Transverse colon (tissue), 4 donors: ENCODE results near the gene SLC9B1. TPM values are rescaled to one million over a fixed set of nuclear protein-coding genes. Genes with fewer than 3 reads are reported as not detected.

Experiments used
- DNase-seq: peaks from one replicate; pipeline ENCODE4 v3.0.0-alpha.2; 2019
- H3K27ac ChIP-seq, 4 donors: fragments of 200-600 bp; sonication (generic); 2 replicates each; pipeline ENCODE4 v1.5.1; 2016 to 2018; ENCODE audit warnings: inconsistent platforms in 4 of 4
- H3K27me3 ChIP-seq: fragments of 200-600 bp; sonication (generic); 2 replicates; pipeline ENCODE4 v1.5.1; 2017; ENCODE audit warnings: inconsistent platforms
- H3K36me3 ChIP-seq, 4 donors: fragments of 200-600 bp; sonication (generic); 2 replicates each; pipeline ENCODE4 v1.5.1; 2017 to 2019; ENCODE audit warnings: inconsistent platforms in 4 of 4
- H3K4me1 ChIP-seq, 4 donors: fragments of 200-600 bp; sonication (generic); 2 replicates each; pipeline ENCODE4 v1.5.1; 2017 to 2020; ENCODE audit warnings: inconsistent platforms in 4 of 4
- H3K4me3 ChIP-seq, 4 donors: fragments of 200-600 bp; sonication (generic); 1 replicate in 1 of 4; 2 replicates in 3 of 4; pipeline versions ENCODE4 v1.5.1 to v1.6.1; 2017 to 2019; ENCODE audit warnings: inconsistent platforms in 4 of 4
- H3K9me3 ChIP-seq, 2 donors: fragments of 200-600 bp; sonication (generic); 2 replicates each; pipeline ENCODE4 v1.5.1; 2017 to 2019; ENCODE audit warnings: inconsistent platforms in 2 of 2
- EP300 ChIP-seq: sonication (generic); formaldehyde crosslinking; IDR thresholded peaks from one replicate; pipeline ENCODE4 v1.6.1; 2017; ENCODE audit warnings: antibody characterized with exemption, low read depth
- POLR2A ChIP-seq: fragments of 450-650 bp; IDR thresholded peaks from one replicate; pipeline ENCODE4 v1.6.1; 2016; ENCODE audit warnings: antibody characterized with exemption, mild to moderate bottlenecking, moderate library complexity
- POLR2AphosphoS5 ChIP-seq, 3 donors: sonication (generic); formaldehyde crosslinking; IDR thresholded peaks; one replicate each; pipeline ENCODE4 v1.6.1; 2016; ENCODE audit warnings: antibody characterized with exemption in 3 of 3
- WGBS, 2 donors: methylation state at CpG; one replicate each; pipeline ENCODE4 v1.1.5; 2018; ENCODE audit warnings: low coverage in 1 of 2; 5-methylcytosine and 5-hydroxymethylcytosine counted together
- in situ Hi-C, 4 donors: fragments of 200-750 bp; cut with MboI; loops; one replicate each; pipeline versions ENCODE4 v1.15.0 to v1.15.1; 2017; ENCODE audit warnings: low sequenced_read_pairs in 3 of 4, low pct_ligation_motif_present in 1 of 4, low pct_unique_long_range_greater_than_20kb in 1 of 4
- intact Hi-C: fragments of 100-400 bp; cut with DNase I; formaldehyde crosslinking; loops from one replicate; pipeline ENCODE4 v1.15.1; 2023; ENCODE audit warnings: low total_unique reads
- total RNA-seq, 4 donors: library from RNA; depleted of rRNA; stranded (reverse); fragments of >200 nt; gene quantifications; one replicate each; pipeline ENCODE4 v1.1.0, GENCODE V29; 2016
- TF ChIP-seq, protein P1 (sequence below), 5 experiments: fragments of 200-600 bp in 3 of 5; fragments of 450-650 bp in 2 of 5; sonication (generic) in 3 of 5; IDR thresholded peaks; 1 replicate in 2 of 5; 2 replicates in 3 of 5; pipeline ENCODE4 v1.5.1; 2016 to 2017; ENCODE audit warnings: antibody characterized with exemption in 5 of 5, inconsistent platforms in 3 of 5, mild to moderate bottlenecking in 2 of 5, moderate library complexity in 1 of 5

SLC9B1 gene
- total RNA-seq, 4 donors from 2014 or later = 0.41 to 0.79 TPM; not detected in 2

- WGBS, 2 donors = 91% methylated on average over 3 of the region's 3 CpGs; no CpG with 5 or more reads in 1 of the 2 donors
- Histone ChIP-seq H3K27ac (no peak overlapping the region), H3K4me1 (no peaks in the 10 kb centered on the region), H3K9me3 (no peaks in the 10 kb centered on the region), H3K36me3 (no peaks in the 10 kb centered on the region), H3K4me3 (no peak overlapping the region), H3K27me3 (no peaks in the 10 kb centered on the region)
- intact Hi-C loops = no loop called here
- in situ Hi-C loops = no loop called here
- TF ChIP-seq POLR2AphosphoS5 (IDR thresholded peaks at IDR 0.05) (no peak), EP300 (no peak), POLR2A (no peak)
- TF ChIP-seq, protein P1, sequence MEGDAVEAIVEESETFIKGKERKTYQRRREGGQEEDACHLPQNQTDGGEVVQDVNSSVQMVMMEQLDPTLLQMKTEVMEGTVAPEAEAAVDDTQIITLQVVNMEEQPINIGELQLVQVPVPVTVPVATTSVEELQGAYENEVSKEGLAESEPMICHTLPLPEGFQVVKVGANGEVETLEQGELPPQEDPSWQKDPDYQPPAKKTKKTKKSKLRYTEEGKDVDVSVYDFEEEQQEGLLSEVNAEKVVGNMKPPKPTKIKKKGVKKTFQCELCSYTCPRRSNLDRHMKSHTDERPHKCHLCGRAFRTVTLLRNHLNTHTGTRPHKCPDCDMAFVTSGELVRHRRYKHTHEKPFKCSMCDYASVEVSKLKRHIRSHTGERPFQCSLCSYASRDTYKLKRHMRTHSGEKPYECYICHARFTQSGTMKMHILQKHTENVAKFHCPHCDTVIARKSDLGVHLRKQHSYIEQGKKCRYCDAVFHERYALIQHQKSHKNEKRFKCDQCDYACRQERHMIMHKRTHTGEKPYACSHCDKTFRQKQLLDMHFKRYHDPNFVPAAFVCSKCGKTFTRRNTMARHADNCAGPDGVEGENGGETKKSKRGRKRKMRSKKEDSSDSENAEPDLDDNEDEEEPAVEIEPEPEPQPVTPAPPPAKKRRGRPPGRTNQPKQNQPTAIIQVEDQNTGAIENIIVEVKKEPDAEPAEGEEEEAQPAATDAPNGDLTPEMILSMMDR (IDR thresholded peaks at IDR 0.05) = no peak
- DNase-seq = no peak
Measured at GRCh38 chr4:103054030-103054429, 34.5 kb upstream of the SLC9B1 start.

DNA sequence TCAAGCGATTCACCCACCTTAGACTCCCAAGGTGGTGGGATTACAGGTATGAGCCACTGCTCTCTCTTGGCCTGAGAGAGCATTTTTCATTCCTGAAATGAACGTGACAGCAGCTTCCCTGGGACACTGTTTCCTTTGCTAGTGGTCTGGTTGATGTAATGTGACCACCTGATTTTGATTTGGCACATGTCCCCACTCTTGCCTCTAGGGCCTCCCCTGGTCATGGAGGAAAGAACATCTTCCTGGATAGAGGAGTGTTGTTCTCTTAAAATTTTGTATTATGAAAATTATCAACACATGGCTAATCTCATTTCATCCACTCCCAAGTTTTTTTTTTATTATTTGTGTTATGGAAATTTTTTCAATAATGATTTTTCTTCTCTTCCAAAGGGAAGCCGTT lies 33.3 kb upstream of the SLC9B1 start:
- no peaks in the 10 kb centered on the region for H3K9me3 ChIP-seq
- H3K27me3 ChIP-seq = no peaks in the 10 kb centered on the region
- no peak overlapping the region for H3K4me3 ChIP-seq
- no peak for TF ChIP-seq EP300
- TF ChIP-seq POLR2AphosphoS5 (IDR thresholded peaks at IDR 0.05) = no peak
- TF ChIP-seq, protein P1 (IDR thresholded peaks at IDR 0.05) = no peak
- TF ChIP-seq POLR2A = no peak
- H3K36me3 ChIP-seq = no peaks in the 10 kb centered on the region
- no peak for DNase-seq
- intact Hi-C loops (no loop called here), in situ Hi-C loops (no loop called here)
- no peak overlapping the region for H3K27ac ChIP-seq
- no peaks in the 10 kb centered on the region for H3K4me1 ChIP-seq
- WGBS, 2 donors = 87 to 100% methylated on average over 1 to 3 of the region's 3 CpGs

- Histone ChIP-seq H3K27me3 (no peaks in the 10 kb centered on the region), H3K36me3 (no peaks in the 10 kb centered on the region), H3K4me1 (no peaks in the 10 kb centered on the region), H3K27ac (no peak overlapping the region), H3K9me3 (no peaks in the 10 kb centered on the region), H3K4me3 (no peak overlapping the region)
- intact Hi-C loops = no loop called here
- DNase-seq = no peak
- in situ Hi-C loops = no loop called here
- TF ChIP-seq POLR2A (no peak), EP300 (no peak), POLR2AphosphoS5 (IDR thresholded peaks at IDR 0.05) (no peak)
- TF ChIP-seq, protein P1 (IDR thresholded peaks at IDR 0.05) = no peak
- WGBS, 2 donors = 79% methylated on average over 3 of the region's 3 CpGs; no CpG with 5 or more reads in 1 of the 2 donors
Measured at GRCh38 chr4:103052145-103052544, 32.6 kb upstream of the SLC9B1 start.

- Histone ChIP-seq H3K4me3 (no peak overlapping the region), H3K9me3 (no peaks in the 10 kb centered on the region), H3K27me3 (no peaks in the 10 kb centered on the region), H3K4me1 (no peaks in the 10 kb centered on the region), H3K36me3 (no peaks in the 10 kb centered on the region), H3K27ac (no peak overlapping the region)
- DNase-seq = no peak
- WGBS, 2 donors = 39 to 45% methylated on average over 2 of the region's 2 CpGs
- TF ChIP-seq POLR2AphosphoS5 (IDR thresholded peaks at IDR 0.05) = no peak
- no peak for TF ChIP-seq EP300
- TF ChIP-seq, protein P1 (IDR thresholded peaks at IDR 0.05) = no peak
- TF ChIP-seq POLR2A = no peak
- in situ Hi-C loops (no loop called here), intact Hi-C loops (no loop called here)
Measured at GRCh38 chr4:103050736-103051436, 31.4 kb upstream of the SLC9B1 start.
